ENCODE measurements around the gene RFC1. TPM values are rescaled to one million over a fixed set of nuclear protein-coding genes. Genes with fewer than 3 reads are reported as not detected.

RFC1 gene
- total and polyA plus RNA-seq, 2 donors (not counting 1 experiment from before 2014, with no cell fraction given), result 31.3 to 44.4 TPM

GRCh38 chr4:39342731-39343130 is 23.4 kb downstream of the RFC1 start:
- no peak for DNase-seq (ENCODE audit: low read depth in 2 of 2)
- Histone ChIP-seq H3K27ac (ENCODE audit: insufficient read depth, low read length) (no peak overlapping the region), H3K4me3 (replicated peaks in 1 of 4; ENCODE audit: control extremely low read depth in 1 of 4, insufficient read depth in 1 of 4, low read depth in 3 of 4, low read length in 4 of 4) (no peak overlapping the region), H2AFZ (ENCODE audit: low read length) (no peak overlapping the region), H3K9me3 (ENCODE audit: control insufficient read depth, insufficient read depth, low read depth, low read length) (no peaks in the 10 kb centered on the region), H3K9ac (ENCODE audit: insufficient read depth, low read length) (no peak overlapping the region), H3K36me3 (ENCODE audit: control insufficient read depth, insufficient read depth, low read length) (peaks cover 1% of the 10 kb centered on the region), H3K27me3 (ENCODE audit: control insufficient read depth, insufficient read depth, low read length) (no peaks in the 10 kb centered on the region), H3K79me2 (ENCODE audit: control insufficient read depth, insufficient read depth, low read length) (peaks cover 19% of the 10 kb centered on the region), H3K4me2 (ENCODE audit: extremely low read depth, insufficient read depth, low read length) (no peak overlapping the region), H3K4me1 (ENCODE audit: control insufficient read depth, extremely low read depth, insufficient read depth, low read length) (no peaks in the 10 kb centered on the region), H4K20me1 (ENCODE audit: control insufficient read depth, extremely low read depth, insufficient read depth, low read length) (no peaks in the 10 kb centered on the region)
- TF ChIP-seq EZH2 (IDR thresholded peaks at IDR 0.05; ENCODE audit: low read length, missing control alignments) (no peak), CTCF (conservative IDR thresholded peaks at IDR 0.05 in 1 of 2, IDR thresholded peaks at IDR 0.05 in 1 of 2; ENCODE audit: low read depth in 1 of 2, low read length in 2 of 2) (no peak)

- Histone ChIP-seq H3K27me3 (ENCODE audit: control insufficient read depth, insufficient read depth, low read length) (no peaks in the 10 kb centered on the region), H3K79me2 (ENCODE audit: control insufficient read depth, insufficient read depth, low read length) (peaks cover 6% of the 10 kb centered on the region)
- TF ChIP-seq CTCF (conservative IDR thresholded peaks at IDR 0.05 in 1 of 2, IDR thresholded peaks at IDR 0.05 in 1 of 2; ENCODE audit: low read depth in 1 of 2, low read length in 2 of 2) (no peak), EZH2 (IDR thresholded peaks at IDR 0.05; ENCODE audit: low read length, missing control alignments) (no peak)
Measured at GRCh38 chr4:39341075-39341725, 25.0 kb downstream of the RFC1 start.

GRCh38 chr4:39339968-39340367 is 26.2 kb downstream of the RFC1 start:
- H3K36me3 ChIP-seq (ENCODE audit: control insufficient read depth, insufficient read depth, low read length), result peaks cover 1% of the 10 kb centered on the region
- H3K9ac ChIP-seq (ENCODE audit: insufficient read depth, low read length), result no peak overlapping the region
- H3K4me3 ChIP-seq (replicated peaks in 1 of 4; ENCODE audit: control extremely low read depth in 1 of 4, insufficient read depth in 1 of 4, low read depth in 3 of 4, low read length in 4 of 4), result no peak overlapping the region
- H3K27ac ChIP-seq (ENCODE audit: insufficient read depth, low read length), result no peak overlapping the region
- H3K9me3 ChIP-seq (ENCODE audit: control insufficient read depth, insufficient read depth, low read depth, low read length), result no peaks in the 10 kb centered on the region
- DNase-seq (ENCODE audit: low read depth in 2 of 2), result no peak
- no peaks in the 10 kb centered on the region for H3K4me1 ChIP-seq (ENCODE audit: control insufficient read depth, extremely low read depth, insufficient read depth, low read length)
- H3K79me2 ChIP-seq (ENCODE audit: control insufficient read depth, insufficient read depth, low read length), result peaks cover 4% of the 10 kb centered on the region
- no peaks in the 10 kb centered on the region for H3K27me3 ChIP-seq (ENCODE audit: control insufficient read depth, insufficient read depth, low read length)
- H2AFZ ChIP-seq (ENCODE audit: low read length), result no peak overlapping the region
- H3K4me2 ChIP-seq (ENCODE audit: extremely low read depth, insufficient read depth, low read length), result no peak overlapping the region
- H4K20me1 ChIP-seq (ENCODE audit: control insufficient read depth, extremely low read depth, insufficient read depth, low read length), result no peaks in the 10 kb centered on the region
- TF ChIP-seq EZH2 (IDR thresholded peaks at IDR 0.05; ENCODE audit: low read length, missing control alignments) (no peak), CTCF (conservative IDR thresholded peaks at IDR 0.05 in 1 of 2, IDR thresholded peaks at IDR 0.05 in 1 of 2; ENCODE audit: low read depth in 1 of 2, low read length in 2 of 2) (no peak)

More at GRCh38 chr4:39341075-39341725, 25.0 kb downstream of the RFC1 start:
- Histone ChIP-seq H2AFZ (ENCODE audit: low read length) (no peak overlapping the region), H4K20me1 (ENCODE audit: control insufficient read depth, extremely low read depth, insufficient read depth, low read length) (no peaks in the 10 kb centered on the region), H3K27ac (ENCODE audit: insufficient read depth, low read length) (no peak overlapping the region), H3K4me1 (ENCODE audit: control insufficient read depth, extremely low read depth, insufficient read depth, low read length) (no peaks in the 10 kb centered on the region), H3K9ac (ENCODE audit: insufficient read depth, low read length) (no peak overlapping the region), H3K4me2 (ENCODE audit: extremely low read depth, insufficient read depth, low read length) (no peak overlapping the region), H3K4me3 (replicated peaks in 1 of 4; ENCODE audit: control extremely low read depth in 1 of 4, insufficient read depth in 1 of 4, low read depth in 3 of 4, low read length in 4 of 4) (no peak overlapping the region), H3K36me3 (ENCODE audit: control insufficient read depth, insufficient read depth, low read length) (peaks cover 1% of the 10 kb centered on the region), H3K9me3 (ENCODE audit: control insufficient read depth, insufficient read depth, low read depth, low read length) (no peaks in the 10 kb centered on the region)
- no peak for DNase-seq (ENCODE audit: low read depth in 2 of 2)

All from fibroblast of lung (primary cell).